CD14-positive monocyte (primary cell): ENCODE measurements around the gene OR4K14. TPM values are rescaled to one million over a fixed set of nuclear protein-coding genes. Genes with fewer than 3 reads are reported as not detected.
A peak's percentile ranks its signal among the peaks of the same experiment; 100 is the strongest.

Source experiments
- DNase-seq, 3 donors: peaks; one replicate each; pipeline ENCODE4 v3.0.0-alpha.2; 2011 to 2022
- H2AFZ ChIP-seq: 2 replicates; pipeline ENCODE4 v1.6.0; 2012; ENCODE audit warnings: mild to moderate bottlenecking, low read depth, low read length, inconsistent platforms; ENCODE audit not compliant: insufficient read depth, poor library complexity, severe bottlenecking
- H3K27ac ChIP-seq, 2 donors: 1 replicate in 1 of 2; 2 replicates in 1 of 2; pipeline ENCODE4 v1.5.1; 2012 to 2013; ENCODE audit warnings: low read length in 2 of 2, control low read depth in 1 of 2, inconsistent platforms in 1 of 2, low read depth in 1 of 2, mild to moderate bottlenecking in 1 of 2
- H3K27me3 ChIP-seq, 2 donors: one replicate each; pipeline versions ENCODE4 v1.6.0 to v1.6.1; 2011 to 2013; ENCODE audit warnings: low read length in 2 of 2; ENCODE audit not compliant: control insufficient read depth in 2 of 2, insufficient read depth in 2 of 2
- H3K36me3 ChIP-seq, 2 donors: replicated peaks in 1 of 2; 1 replicate in 1 of 2; 2 replicates in 1 of 2; pipeline versions ENCODE4 v1.5.1 to v1.6.1; 2012 to 2013; ENCODE audit warnings: low read length in 2 of 2, control low read depth in 1 of 2, inconsistent platforms in 1 of 2, mild to moderate bottlenecking in 1 of 2; ENCODE audit not compliant: insufficient read depth in 2 of 2, control insufficient read depth in 1 of 2
- H3K4me1 ChIP-seq, 2 donors: 1 replicate in 1 of 2; 2 replicates in 1 of 2; pipeline versions ENCODE4 v1.5.1 to v1.6.1; 2012 to 2013; ENCODE audit warnings: low read length in 2 of 2, control low read depth in 1 of 2, inconsistent platforms in 1 of 2, mild to moderate bottlenecking in 1 of 2, moderate library complexity in 1 of 2; ENCODE audit not compliant: insufficient read depth in 2 of 2, control insufficient read depth in 1 of 2
- H3K4me2 ChIP-seq: replicated peaks from 2 replicates; pipeline ENCODE3; 2012; ENCODE audit warnings: low read length, moderate library complexity, mild to moderate bottlenecking; ENCODE audit not compliant: poor library complexity, severe bottlenecking; ENCODE audit errors: extremely low read depth
- H3K4me3 ChIP-seq, 3 experiments: fragments of 200-600 bp in 1 of 3; sonication (generic) in 1 of 3; replicated peaks in 1 of 3; 1 replicate in 2 of 3; 2 replicates in 1 of 3; pipeline ENCODE4 v1.5.1; 2011 to 2013; ENCODE audit warnings: low read length in 3 of 3, mild to moderate bottlenecking in 3 of 3, control low read depth in 2 of 3, low read depth in 2 of 3, inconsistent platforms in 1 of 3, moderate library complexity in 1 of 3
- H3K79me2 ChIP-seq: 2 replicates; pipeline ENCODE4 v1.6.0; 2012; ENCODE audit warnings: mild to moderate bottlenecking, control low read depth, inconsistent platforms, low read length, moderate library complexity; ENCODE audit not compliant: insufficient read depth
- H3K9ac ChIP-seq: 2 replicates; pipeline ENCODE4 v1.6.0; 2017; ENCODE audit warnings: low read length, mild to moderate bottlenecking; ENCODE audit not compliant: insufficient read depth, poor library complexity, severe bottlenecking
- H3K9me3 ChIP-seq, 2 donors: replicated peaks in 1 of 2; 1 replicate in 1 of 2; 2 replicates in 1 of 2; pipeline versions ENCODE4 v1.5.1 to v1.6.1; 2012 to 2013; ENCODE audit warnings: low read length in 2 of 2, control low read depth in 1 of 2; ENCODE audit not compliant: control insufficient read depth in 1 of 2, insufficient read depth in 1 of 2
- H4K20me1 ChIP-seq: 2 replicates; pipeline ENCODE4 v1.6.0; 2012; ENCODE audit warnings: mild to moderate bottlenecking, low read length, control low read depth, moderate library complexity; ENCODE audit not compliant: insufficient read depth
- H3K27ac Mint-ChIP-seq, 7 donors: one replicate each; pipeline ENCODE4 v1.8.0; 2020; ENCODE audit warnings: mild to moderate bottlenecking in 7 of 7, mixed read lengths in 7 of 7, moderate library complexity in 6 of 7, inconsistent platforms in 2 of 7
- H3K27me3 Mint-ChIP-seq, 3 donors: one replicate each; pipeline ENCODE4 v1.8.0; 2021 to 2022; ENCODE audit warnings: low read depth in 3 of 3, mild to moderate bottlenecking in 3 of 3, mixed read lengths in 3 of 3, moderate library complexity in 3 of 3, inconsistent platforms in 1 of 3
- H3K36me3 Mint-ChIP-seq, 2 donors: one replicate each; pipeline ENCODE4 v1.8.0; 2020; ENCODE audit warnings: mixed read lengths in 2 of 2, inconsistent platforms in 1 of 2, mild to moderate bottlenecking in 1 of 2
- H3K4me1 Mint-ChIP-seq: one replicate; pipeline ENCODE4 v1.8.0; 2020; ENCODE audit warnings: mild to moderate bottlenecking, mixed read lengths
- H3K4me3 Mint-ChIP-seq, 2 donors: one replicate each; pipeline ENCODE4 v1.8.0; 2020; ENCODE audit warnings: mild to moderate bottlenecking in 2 of 2, mixed read lengths in 2 of 2, moderate library complexity in 1 of 2
- H3K9me3 Mint-ChIP-seq, 7 donors: one replicate each; pipeline ENCODE4 v1.8.0; 2020 to 2022; ENCODE audit warnings: mixed read lengths in 7 of 7, mild to moderate bottlenecking in 6 of 7, moderate library complexity in 6 of 7, inconsistent platforms in 2 of 7
- WGBS: methylation state at CpG from one replicate; pipeline ENCODE4 v1.1.5; 2013; ENCODE audit warnings: missing lambda C conversion rate; ENCODE audit not compliant: insufficient coverage; 5-methylcytosine and 5-hydroxymethylcytosine counted together
- intact Hi-C, 2 donors: fragments of 100-400 bp; cut with micrococcal nuclease; formaldehyde crosslinking; loops; one replicate each; pipeline versions ENCODE4 v1.15.0 to v1.15.1; 2023
- polyA plus RNA-seq, 3 donors: library from polyadenylated mRNA; depleted of rRNA in 1 of 3; unstranded in 2 of 3; stranded (reverse) in 1 of 3; fragments of 300-500 nt in 2 of 3; fragments of >200 nt in 1 of 3; fragmentation: Illumina TruSeq in 2 of 3; gene quantifications; 1 replicate in 2 of 3; 2 replicates in 1 of 3; pipeline ENCODE4 v1.2.3, GENCODE V29; 2012 to 2021
- TF ChIP-seq, protein P1 (sequence below): fragments of 200-600 bp; IDR thresholded peaks from one replicate; pipeline ENCODE4 v1.8.0; 2022; ENCODE audit warnings: antibody characterized with exemption, mild to moderate bottlenecking

The OR4K14 gene
- polyA plus RNA-seq, 3 donors = not detected

DNA sequence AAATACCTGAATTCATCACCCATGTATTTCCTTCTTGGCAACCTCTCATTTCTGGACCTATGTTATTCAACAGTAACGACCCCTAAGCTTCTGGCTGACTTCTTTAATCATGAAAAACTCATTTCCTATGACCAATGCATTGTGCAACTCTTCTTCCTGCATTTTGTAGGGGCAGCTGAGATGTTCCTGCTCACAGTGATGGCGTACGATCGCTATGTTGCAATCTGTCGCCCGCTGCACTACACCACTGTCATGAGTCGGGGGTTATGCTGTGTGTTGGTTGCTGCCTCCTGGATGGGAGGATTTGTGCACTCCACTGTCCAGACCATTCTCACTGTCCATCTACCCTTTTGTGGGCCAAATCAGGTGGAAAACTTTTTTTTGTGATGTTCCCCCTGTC lies 16.8 kb downstream of the OR4K14 start:
- Histone ChIP-seq H3K9me3 (peaks cover 0 to 3% of the 10 kb centered on the region in 2 donors), H4K20me1 (no peaks in the 10 kb centered on the region), H3K9ac (no peak overlapping the region), H3K36me3 (no peaks in the 10 kb centered on the region), H3K27me3 (no peaks in the 10 kb centered on the region), H3K4me1 (peaks cover 0 to 5% of the 10 kb centered on the region in 2 donors), H3K4me3 (no peak overlapping the region), H2AFZ (no peak overlapping the region), H3K27ac (no peak overlapping the region), H3K4me2 (no peak overlapping the region), H3K79me2 (no peaks in the 10 kb centered on the region)
- Mint-ChIP-seq H3K27me3 (peaks cover 0 to 1% (median 0%) of the 10 kb centered on the region in 3 donors), H3K27ac (peak overlapping the region in 3 of 7 donors; percentile 61 to 80 (median 79)), H3K9me3 (peaks cover 3 to 9% (median 6%) of the 10 kb centered on the region in 7 donors), H3K4me1 (peaks cover 4% of the 10 kb centered on the region), H3K36me3 (no peaks in the 10 kb centered on the region), H3K4me3 (no peak overlapping the region)
- 13% methylated on average over 1 of the region's 7 CpGs for WGBS
- intact Hi-C loops = no loop called here
- TF ChIP-seq, protein P1, sequence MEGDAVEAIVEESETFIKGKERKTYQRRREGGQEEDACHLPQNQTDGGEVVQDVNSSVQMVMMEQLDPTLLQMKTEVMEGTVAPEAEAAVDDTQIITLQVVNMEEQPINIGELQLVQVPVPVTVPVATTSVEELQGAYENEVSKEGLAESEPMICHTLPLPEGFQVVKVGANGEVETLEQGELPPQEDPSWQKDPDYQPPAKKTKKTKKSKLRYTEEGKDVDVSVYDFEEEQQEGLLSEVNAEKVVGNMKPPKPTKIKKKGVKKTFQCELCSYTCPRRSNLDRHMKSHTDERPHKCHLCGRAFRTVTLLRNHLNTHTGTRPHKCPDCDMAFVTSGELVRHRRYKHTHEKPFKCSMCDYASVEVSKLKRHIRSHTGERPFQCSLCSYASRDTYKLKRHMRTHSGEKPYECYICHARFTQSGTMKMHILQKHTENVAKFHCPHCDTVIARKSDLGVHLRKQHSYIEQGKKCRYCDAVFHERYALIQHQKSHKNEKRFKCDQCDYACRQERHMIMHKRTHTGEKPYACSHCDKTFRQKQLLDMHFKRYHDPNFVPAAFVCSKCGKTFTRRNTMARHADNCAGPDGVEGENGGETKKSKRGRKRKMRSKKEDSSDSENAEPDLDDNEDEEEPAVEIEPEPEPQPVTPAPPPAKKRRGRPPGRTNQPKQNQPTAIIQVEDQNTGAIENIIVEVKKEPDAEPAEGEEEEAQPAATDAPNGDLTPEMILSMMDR = no peak
- DNase-seq = peak; percentile 29 to 79 (median 74)

DNA sequence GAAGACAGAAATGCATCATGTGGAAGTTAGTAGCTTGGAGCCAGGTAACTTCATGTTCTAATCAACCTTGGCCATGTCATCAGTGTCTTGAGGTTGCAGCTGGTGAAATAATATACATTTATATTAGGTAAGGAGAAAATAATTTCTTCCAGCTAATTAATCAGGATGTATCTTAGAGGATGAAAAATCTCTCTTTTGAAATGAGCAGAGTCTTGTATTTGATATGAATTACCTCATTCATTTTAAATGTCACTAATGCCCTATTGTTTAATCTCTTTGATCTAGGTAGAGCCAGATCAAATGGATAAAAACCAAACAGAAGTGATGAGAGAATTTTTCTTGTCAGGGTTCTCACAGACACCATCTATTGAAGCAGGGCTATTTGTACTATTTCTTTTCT lies 17.2 kb downstream of the OR4K14 start, which contains the start of gene OR4Q2:
OR4Q2 (plus strand) TSS at position 301 of the 400 bp plus-strand sequence.
- no peak within 1 kb of the TSS for H3K9ac ChIP-seq
- no peaks in the 10 kb centered on the region for H3K79me2 ChIP-seq
- no peak for DNase-seq
- H2AFZ ChIP-seq = no peak within 1 kb of the TSS
- Mint-ChIP-seq H3K4me1 (peaks cover 4% of the 10 kb centered on the region), H3K4me3 (no peak within 1 kb of the TSS), H3K36me3 (no peaks in the 10 kb centered on the region), H3K9me3 (peaks cover 3 to 8% (median 6%) of the 10 kb centered on the region in 7 donors), H3K27me3 (peaks cover 0 to 1% (median 0%) of the 10 kb centered on the region in 3 donors), H3K27ac (peak within 1 kb of the TSS in 3 of 7 donors; percentile 61 to 80 (median 79))
- H3K4me2 ChIP-seq = no peak within 1 kb of the TSS
- no peaks in the 10 kb centered on the region for H4K20me1 ChIP-seq
- no peaks in the 10 kb centered on the region for H3K27me3 ChIP-seq
- no peak within 1 kb of the TSS for H3K4me3 ChIP-seq
- intact Hi-C loops = no loop called here
- H3K4me1 ChIP-seq = peaks cover 0 to 5% of the 10 kb centered on the region in 2 donors
- peaks cover 0 to 3% of the 10 kb centered on the region in 2 donors for H3K9me3 ChIP-seq
- H3K36me3 ChIP-seq = no peaks in the 10 kb centered on the region
- TF ChIP-seq, protein P1 = no peak
- no peak within 1 kb of the TSS for H3K27ac ChIP-seq
